ENCODE results near the gene LAMA2. TPM values are rescaled to one million over a fixed set of nuclear protein-coding genes. Genes with fewer than 3 reads are reported as not detected.

The LAMA2 gene
- total RNA-seq, 1 experiment from 2014 or later: 4.2 TPM

DNA sequence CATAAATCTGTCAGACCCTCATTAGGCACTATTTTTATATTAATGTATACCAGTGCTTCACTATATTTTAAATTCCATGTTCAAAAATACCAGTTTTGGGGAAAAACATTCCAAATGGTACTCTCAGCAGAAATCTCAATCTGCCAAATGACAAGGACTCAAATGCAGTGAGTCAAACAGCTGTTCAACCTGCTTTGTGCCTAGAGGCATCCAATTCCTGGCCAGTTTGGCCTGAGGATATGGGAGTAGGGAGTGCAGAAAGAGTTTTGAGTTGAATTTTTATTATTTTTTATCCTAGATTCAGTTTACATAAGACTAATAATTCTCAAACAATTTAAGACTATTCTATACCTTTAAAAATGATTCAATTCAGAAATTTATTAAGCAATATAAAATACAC, 216.8 kb downstream of the LAMA2 start:
- Histone ChIP-seq H3K79me1 (ENCODE audit: insufficient read depth, low read depth, low read length, poor library complexity, severe bottlenecking) (no peaks in the 10 kb centered on the region), H3K4me2 (ENCODE audit: insufficient read depth, insufficient read length, low read length) (no peak overlapping the region), H4K91ac (ENCODE audit: insufficient read length, low read depth, low read length) (no peak overlapping the region), H4K5ac (ENCODE audit: insufficient read length, low read depth, low read length) (no peak overlapping the region), H3K9me3 (ENCODE audit: control insufficient read depth, low read depth, low read length) (no peaks in the 10 kb centered on the region), H3K23ac (ENCODE audit: insufficient read length, low read depth, low read length) (no peak overlapping the region), H2AFZ (ENCODE audit: low read length) (no peak overlapping the region), H4K20me1 (ENCODE audit: control insufficient read depth, insufficient read depth, insufficient read length) (no peaks in the 10 kb centered on the region), H2BK5ac (ENCODE audit: insufficient read length, low read length) (no peak overlapping the region), H2BK15ac (ENCODE audit: low read depth, low read length) (no peak overlapping the region), H3K9ac (ENCODE audit: extremely low read depth, insufficient read length, low read length) (no peak overlapping the region), H3K4ac (ENCODE audit: low read depth, low read length) (no peak overlapping the region), H3K4me1 (ENCODE audit: insufficient read depth, low read length) (no peaks in the 10 kb centered on the region), H3K56ac (ENCODE audit: insufficient read length, low read depth, low read length) (no peak overlapping the region), H2BK12ac (ENCODE audit: insufficient read length, low read depth, low read length) (no peak overlapping the region), H4K8ac (replicated peaks; ENCODE audit: insufficient read length, low read depth, low read length) (no peak overlapping the region), H2BK120ac (ENCODE audit: low read depth, low read length, poor library complexity, severe bottlenecking) (no peak overlapping the region), H2AK5ac (ENCODE audit: insufficient read length, low read length) (no peak overlapping the region), H3K18ac (ENCODE audit: insufficient read length, low read depth, low read length) (no peak overlapping the region), H3K27me3 (ENCODE audit: insufficient read depth, low read length) (no peaks in the 10 kb centered on the region), H3K23me2 (ENCODE audit: insufficient read length, low read depth, low read length, poor library complexity, severe bottlenecking) (no peaks in the 10 kb centered on the region), H3K27ac (ENCODE audit: insufficient read length, low read depth, low read length) (no peak overlapping the region), H2BK20ac (ENCODE audit: low read depth, low read length, poor library complexity, severe bottlenecking) (no peak overlapping the region), H3K14ac (ENCODE audit: insufficient read depth, low read length) (no peak overlapping the region), H3T11ph (ENCODE audit: low read length) (no peak overlapping the region), H3K79me2 (ENCODE audit: insufficient read depth, low read length) (no peaks in the 10 kb centered on the region)
- no peaks in the 10 kb centered on the region for H3K36me3 Mint-ChIP-seq (ENCODE audit: insufficient read depth in 1 of 3, low read depth in 3 of 3)
- no peak for DNase-seq
- no peak overlapping the region for H3K4me3 Mint-ChIP-seq
- H3K9me3 Mint-ChIP-seq: no peaks in the 10 kb centered on the region
- H3K4me1 Mint-ChIP-seq: peaks cover 4 to 12% of the 10 kb centered on the region in 2 experiments; a peak in 2 of 4 replicates
- H3K27me3 Mint-ChIP-seq (ENCODE audit: low read depth): no peaks in the 10 kb centered on the region
- TF ChIP-seq, protein P1, sequence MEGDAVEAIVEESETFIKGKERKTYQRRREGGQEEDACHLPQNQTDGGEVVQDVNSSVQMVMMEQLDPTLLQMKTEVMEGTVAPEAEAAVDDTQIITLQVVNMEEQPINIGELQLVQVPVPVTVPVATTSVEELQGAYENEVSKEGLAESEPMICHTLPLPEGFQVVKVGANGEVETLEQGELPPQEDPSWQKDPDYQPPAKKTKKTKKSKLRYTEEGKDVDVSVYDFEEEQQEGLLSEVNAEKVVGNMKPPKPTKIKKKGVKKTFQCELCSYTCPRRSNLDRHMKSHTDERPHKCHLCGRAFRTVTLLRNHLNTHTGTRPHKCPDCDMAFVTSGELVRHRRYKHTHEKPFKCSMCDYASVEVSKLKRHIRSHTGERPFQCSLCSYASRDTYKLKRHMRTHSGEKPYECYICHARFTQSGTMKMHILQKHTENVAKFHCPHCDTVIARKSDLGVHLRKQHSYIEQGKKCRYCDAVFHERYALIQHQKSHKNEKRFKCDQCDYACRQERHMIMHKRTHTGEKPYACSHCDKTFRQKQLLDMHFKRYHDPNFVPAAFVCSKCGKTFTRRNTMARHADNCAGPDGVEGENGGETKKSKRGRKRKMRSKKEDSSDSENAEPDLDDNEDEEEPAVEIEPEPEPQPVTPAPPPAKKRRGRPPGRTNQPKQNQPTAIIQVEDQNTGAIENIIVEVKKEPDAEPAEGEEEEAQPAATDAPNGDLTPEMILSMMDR (conservative IDR thresholded peaks at IDR 0.05): no peak
- H3K27ac Mint-ChIP-seq: no peak overlapping the region
